Lower leg skin (tissue), 4 donors: ENCODE results near the gene DLGAP1. TPM values are rescaled to one million over a fixed set of nuclear protein-coding genes. Genes with fewer than 3 reads are reported as not detected.
"Not testable (repeated sequence)": the region's sequence is repeated elsewhere in the genome, so short reads cannot be mapped to it uniquely, and the experiment has no call there.

Source experiments
- DNase-seq, 2 donors: peaks; one replicate each; pipeline ENCODE4 v3.0.0-alpha.2; 2019; ENCODE audit warnings: low spot score in 2 of 2
- H3K4me3 ChIP-seq: fragments of 200-600 bp; sonication (generic); 2 replicates; pipeline ENCODE4 v1.5.1; 2017; ENCODE audit warnings: mild to moderate bottlenecking, low read depth; ENCODE audit not compliant: poor library complexity, severe bottlenecking
- POLR2A ChIP-seq, 2 donors: fragments of 450-650 bp; IDR thresholded peaks; one replicate each; pipeline ENCODE4 v1.6.1; 2016 to 2017; ENCODE audit warnings: antibody characterized with exemption in 2 of 2, mild to moderate bottlenecking in 1 of 2, moderate library complexity in 1 of 2
- WGBS, 2 donors: methylation state at CpG; one replicate each; pipeline ENCODE4 v1.1.5; 2018; 5-methylcytosine and 5-hydroxymethylcytosine counted together
- intact Hi-C: fragments of 100-400 bp; cut with DNase I; formaldehyde crosslinking; loops from one replicate; pipeline ENCODE4 v1.15.0; 2023; ENCODE audit warnings: low total_unique reads
- total RNA-seq, 4 donors: library from RNA; depleted of rRNA; stranded (reverse); fragments of >200 nt; gene quantifications; one replicate each; pipeline ENCODE4 v1.1.0, GENCODE V29; 2016
- TF ChIP-seq, protein P1 (sequence below), 3 donors: fragments of 450-650 bp; IDR thresholded peaks; one replicate each; pipeline ENCODE4 v1.5.1; 2016; ENCODE audit warnings: antibody characterized with exemption in 3 of 3, mild to moderate bottlenecking in 3 of 3, moderate library complexity in 2 of 3

DLGAP1 gene
- total RNA-seq, 4 donors from 2014 or later: 0.34 to 1.3 (median 0.82) TPM

GRCh38 chr18:4035521-4035920, 419.6 kb downstream of the DLGAP1 start:
- H3K4me3 ChIP-seq: no peak overlapping the region
- WGBS, 2 donors: 54 to 59% methylated on average over 6 of the region's 6 CpGs
- no peak for DNase-seq
- no peak for TF ChIP-seq POLR2A (IDR thresholded peaks at IDR 0.05)
- TF ChIP-seq, protein P1, sequence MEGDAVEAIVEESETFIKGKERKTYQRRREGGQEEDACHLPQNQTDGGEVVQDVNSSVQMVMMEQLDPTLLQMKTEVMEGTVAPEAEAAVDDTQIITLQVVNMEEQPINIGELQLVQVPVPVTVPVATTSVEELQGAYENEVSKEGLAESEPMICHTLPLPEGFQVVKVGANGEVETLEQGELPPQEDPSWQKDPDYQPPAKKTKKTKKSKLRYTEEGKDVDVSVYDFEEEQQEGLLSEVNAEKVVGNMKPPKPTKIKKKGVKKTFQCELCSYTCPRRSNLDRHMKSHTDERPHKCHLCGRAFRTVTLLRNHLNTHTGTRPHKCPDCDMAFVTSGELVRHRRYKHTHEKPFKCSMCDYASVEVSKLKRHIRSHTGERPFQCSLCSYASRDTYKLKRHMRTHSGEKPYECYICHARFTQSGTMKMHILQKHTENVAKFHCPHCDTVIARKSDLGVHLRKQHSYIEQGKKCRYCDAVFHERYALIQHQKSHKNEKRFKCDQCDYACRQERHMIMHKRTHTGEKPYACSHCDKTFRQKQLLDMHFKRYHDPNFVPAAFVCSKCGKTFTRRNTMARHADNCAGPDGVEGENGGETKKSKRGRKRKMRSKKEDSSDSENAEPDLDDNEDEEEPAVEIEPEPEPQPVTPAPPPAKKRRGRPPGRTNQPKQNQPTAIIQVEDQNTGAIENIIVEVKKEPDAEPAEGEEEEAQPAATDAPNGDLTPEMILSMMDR (IDR thresholded peaks at IDR 0.05): no peak
- intact Hi-C loops: no loop called here

- 92 to 95% methylated on average over 4 of the region's 4 CpGs for WGBS, 2 donors
- intact Hi-C loops, DNase-seq, H3K4me3 ChIP-seq: not testable (repeated sequence)
Measured at GRCh38 chr18:4034815-4035214, 420.3 kb downstream of the DLGAP1 start.

- no peak overlapping the region for H3K4me3 ChIP-seq
- no peak for TF ChIP-seq POLR2A (IDR thresholded peaks at IDR 0.05)
- TF ChIP-seq, protein P1 (IDR thresholded peaks at IDR 0.05): no peak
- no peak for DNase-seq
- WGBS, 2 donors: 78 to 80% methylated on average over 1 of the region's 1 CpG
- intact Hi-C loops: no loop called here
Measured at GRCh38 chr18:4026542-4026941, 428.6 kb downstream of the DLGAP1 start.

DNA sequence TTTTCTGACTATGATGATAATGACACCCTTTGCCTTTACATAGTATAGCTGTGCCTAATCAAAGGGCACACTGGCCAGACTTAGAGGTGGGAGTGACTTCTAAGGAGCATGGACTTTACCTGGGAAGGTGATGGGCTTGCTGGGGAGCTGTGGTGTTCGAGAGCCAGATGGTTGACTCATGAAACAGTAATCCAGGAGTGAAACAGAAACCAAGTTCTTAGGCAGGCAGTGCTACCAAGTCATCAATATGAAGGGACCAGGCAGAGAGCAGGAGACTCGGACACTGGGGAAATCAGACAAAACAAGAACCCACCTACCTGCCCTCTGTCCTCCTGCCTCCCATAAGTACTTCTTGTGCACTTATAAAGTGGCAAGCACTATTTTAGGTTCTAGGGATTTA, 430.4 kb downstream of the DLGAP1 start:
- intact Hi-C loops: no loop called here
- H3K4me3 ChIP-seq: no peak overlapping the region
- 90 to 93% methylated on average over 2 of the region's 2 CpGs for WGBS, 2 donors
- DNase-seq: no peak
- TF ChIP-seq, protein P1 (IDR thresholded peaks at IDR 0.05): no peak
- TF ChIP-seq POLR2A (IDR thresholded peaks at IDR 0.05): no peak

DNA sequence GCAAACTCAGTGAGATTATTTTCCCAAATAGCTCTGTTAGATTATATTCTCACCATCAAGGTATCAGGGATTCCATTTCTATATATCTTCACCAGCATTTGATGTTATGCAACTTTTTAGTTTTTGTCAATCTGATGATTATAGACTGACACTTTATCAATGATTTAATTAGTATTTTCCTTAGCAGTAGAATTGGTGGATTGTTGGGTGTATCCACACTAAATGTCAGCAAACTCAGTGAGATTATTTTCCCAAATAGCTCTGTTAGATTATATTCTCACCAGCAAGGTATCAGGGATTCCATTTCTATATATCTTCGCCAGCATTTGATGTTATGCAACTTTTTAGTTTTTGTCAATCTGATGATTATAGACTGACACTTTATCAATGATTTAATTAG, 432.4 kb downstream of the DLGAP1 start:
- H3K4me3 ChIP-seq, intact Hi-C loops, DNase-seq: not testable (repeated sequence)
- 75 to 95% methylated on average over 1 of the region's 1 CpG for WGBS, 2 donors

DNA sequence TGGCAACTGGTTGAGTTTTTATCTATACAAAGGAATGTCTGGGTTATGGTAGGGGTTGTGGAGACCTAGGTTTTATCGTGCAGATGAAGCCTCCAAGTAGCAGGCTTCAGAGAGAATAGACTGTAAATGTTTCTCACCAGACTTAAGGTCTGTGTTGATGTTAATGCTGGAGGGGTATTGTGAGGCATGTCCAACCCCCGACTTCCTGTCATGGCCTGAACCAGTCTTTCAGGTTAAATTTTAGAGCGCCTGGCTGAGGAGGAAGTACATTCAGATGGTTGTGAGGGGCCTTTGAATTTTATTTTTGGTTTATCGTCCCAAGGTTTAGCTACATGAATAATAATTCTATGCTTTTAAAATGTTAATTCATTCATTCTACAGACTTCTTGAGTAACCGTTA, 435.1 kb downstream of the DLGAP1 start:
- 60 to 61% methylated on average over 5 of the region's 5 CpGs for WGBS, 2 donors
- H3K4me3 ChIP-seq: no peak overlapping the region
- DNase-seq: no peak
- intact Hi-C loops: no loop called here
- TF ChIP-seq POLR2A (IDR thresholded peaks at IDR 0.05): no peak
- TF ChIP-seq, protein P1 (IDR thresholded peaks at IDR 0.05): no peak

DNA sequence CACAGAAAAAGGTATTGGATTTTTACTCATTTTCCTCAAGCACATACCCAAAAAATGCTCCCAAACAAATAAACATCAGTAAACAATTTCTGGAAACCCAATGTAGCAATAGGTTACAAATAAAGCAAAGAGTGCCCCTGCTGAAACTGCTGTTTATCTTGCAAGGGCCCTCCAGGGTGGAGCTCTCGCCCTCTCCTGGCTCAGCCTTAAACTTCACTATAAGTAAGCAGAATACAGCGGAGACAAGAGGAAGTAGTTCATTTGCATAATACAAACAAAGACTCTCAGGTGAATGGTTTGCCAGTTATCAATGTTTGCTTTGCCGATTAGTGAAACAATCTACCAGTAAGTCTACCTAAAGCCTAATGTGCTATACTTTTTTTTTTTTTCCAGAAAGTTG, 437.6 kb downstream of the DLGAP1 start:
- TF ChIP-seq, protein P1 (IDR thresholded peaks at IDR 0.05): no peak
- TF ChIP-seq POLR2A (IDR thresholded peaks at IDR 0.05): no peak
- WGBS, 2 donors: 53 to 61% methylated on average over 3 of the region's 3 CpGs
- no peak overlapping the region for H3K4me3 ChIP-seq
- no peak for DNase-seq
- intact Hi-C loops: no loop called here
